ENCODE results near the gene MYLK4.

Gene MYLK4

DNA sequence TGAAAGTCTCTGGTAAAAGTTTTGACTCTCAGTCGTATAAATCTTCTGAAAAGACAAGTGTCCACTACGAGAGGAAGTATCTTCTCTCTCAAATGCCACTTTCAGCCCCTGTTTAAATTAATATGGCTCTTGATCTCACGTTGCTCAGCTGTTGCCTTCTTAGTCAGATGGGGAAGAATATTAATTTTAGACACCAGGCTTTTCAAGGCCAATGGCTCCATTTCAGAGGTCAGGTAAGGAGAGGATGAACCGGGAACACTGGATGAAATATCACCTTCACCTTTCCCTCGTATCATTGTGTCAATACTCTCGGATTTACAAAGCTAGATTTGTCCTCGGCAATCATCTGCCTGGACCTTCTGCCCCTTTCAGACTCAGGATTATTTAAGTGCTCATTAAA, at the start of gene MYLK4:
Gene MYLK4 (minus strand): TSS at position 91 of the 400 bp plus-strand sequence. CDS start 1,628 bp downstream, outside the sequence.
- DNase-seq = no peak

DNA sequence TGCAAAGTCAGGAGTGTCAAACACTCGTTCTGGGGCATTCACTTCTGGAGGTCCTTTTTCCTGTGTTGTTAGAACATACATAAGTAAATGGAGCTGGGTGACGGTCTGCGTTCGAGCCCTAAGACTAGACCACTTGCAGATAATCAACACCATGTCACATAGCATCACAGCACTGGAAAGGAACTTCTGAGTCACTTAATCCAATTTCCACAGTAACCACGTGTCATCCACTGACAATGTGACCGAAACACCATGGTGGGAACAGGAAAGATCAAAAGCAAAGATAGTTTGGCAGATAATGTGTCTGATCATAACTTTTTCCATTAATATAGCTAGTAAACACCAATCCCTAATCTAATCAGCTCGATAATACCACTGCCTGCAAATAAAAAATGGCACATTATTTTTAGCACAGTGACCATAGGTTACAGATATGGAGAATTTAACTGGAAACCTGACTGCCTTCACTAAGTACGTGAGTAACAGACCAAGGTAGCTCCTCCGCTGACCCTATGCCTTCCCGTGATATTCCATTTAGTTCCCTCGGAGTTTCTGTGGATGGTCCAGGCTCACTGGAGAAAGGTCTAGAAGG, 49.3 kb upstream of the MYLK4 start:
- DNase-seq = no peak

- DNase-seq = no peak
Observed at GRCh38 chr6:2798586-2799134, 47.9 kb upstream of the MYLK4 start.

GRCh38 chr6:2797564-2798031, 46.9 kb upstream of the MYLK4 start:
- DNase-seq = no peak

DNA sequence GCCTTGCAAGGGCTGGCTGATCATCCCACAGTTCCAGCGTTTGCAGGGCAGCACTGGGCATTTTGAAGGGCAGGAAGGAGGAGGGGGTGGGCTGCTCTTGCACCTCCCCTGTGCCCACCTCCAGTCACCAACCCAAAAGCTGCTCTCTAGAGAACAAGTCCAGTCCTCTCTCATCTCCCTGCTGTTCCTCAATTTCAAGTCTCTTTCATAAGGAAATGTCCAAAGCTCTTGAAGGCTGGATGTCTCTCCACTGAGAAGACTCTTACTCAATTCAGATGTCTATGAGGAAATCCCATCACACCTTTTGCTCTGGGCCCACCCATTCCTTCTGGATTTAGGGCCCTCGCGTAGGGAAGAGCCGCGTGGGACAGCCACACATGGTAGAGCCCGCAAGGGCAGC, 46.1 kb upstream of the MYLK4 start:
- no peak for DNase-seq

GRCh38 chr6:2795956-2796355, 45.2 kb upstream of the MYLK4 start:
- DNase-seq = no peak

DNA sequence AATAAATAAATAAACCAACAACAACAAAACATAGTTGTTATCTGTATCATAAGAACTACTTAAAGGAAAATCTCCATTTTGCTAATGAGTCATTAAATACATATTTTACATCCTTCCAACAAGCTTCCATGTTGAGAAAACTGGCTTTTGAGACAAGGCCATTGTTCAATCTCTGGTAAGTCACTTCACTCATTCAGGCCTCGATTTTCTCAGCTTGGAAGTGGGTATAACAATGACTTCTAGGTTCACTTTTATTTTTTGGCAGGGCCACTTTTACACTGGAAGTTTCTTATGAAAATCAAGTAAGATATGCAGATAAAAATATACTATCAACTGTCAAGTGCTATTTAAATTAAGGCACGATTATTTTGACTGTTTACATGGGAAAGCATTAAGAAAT, 44.4 kb upstream of the MYLK4 start:
- DNase-seq = no peak

GRCh38 chr6:2794171-2794730, 43.5 kb upstream of the MYLK4 start:
- no peak for DNase-seq

DNA sequence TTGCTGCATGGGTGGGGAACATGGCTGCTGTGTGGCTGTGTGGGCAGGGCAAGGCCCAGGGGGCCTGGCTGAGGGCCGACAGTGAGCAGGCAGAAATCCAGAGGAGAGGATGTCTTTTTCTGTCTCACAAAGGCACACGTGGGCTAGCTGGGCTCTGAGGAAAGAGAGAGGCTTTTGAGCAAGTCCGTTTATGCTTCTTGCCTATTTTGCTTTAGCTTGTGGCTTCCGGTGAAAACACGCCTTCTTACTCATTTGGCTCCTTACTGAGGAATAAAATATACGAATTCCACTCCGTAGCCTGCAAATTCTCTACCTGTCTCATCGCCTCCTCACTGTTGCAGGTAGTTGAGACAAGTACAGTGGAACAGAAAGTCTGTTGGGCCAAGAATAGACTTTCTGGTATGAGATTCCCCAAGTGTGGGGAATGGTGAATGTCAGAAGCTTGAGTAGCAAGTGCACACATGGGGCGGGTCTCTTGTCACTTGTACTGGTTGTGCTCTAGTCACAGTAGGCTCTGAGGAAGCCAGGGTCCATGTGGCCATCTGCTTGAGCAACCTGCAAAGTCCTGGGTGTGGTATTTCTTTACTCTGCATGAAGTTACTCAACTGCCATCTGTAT, 42.9 kb upstream of the MYLK4 start:
- DNase-seq = no peak

DNA sequence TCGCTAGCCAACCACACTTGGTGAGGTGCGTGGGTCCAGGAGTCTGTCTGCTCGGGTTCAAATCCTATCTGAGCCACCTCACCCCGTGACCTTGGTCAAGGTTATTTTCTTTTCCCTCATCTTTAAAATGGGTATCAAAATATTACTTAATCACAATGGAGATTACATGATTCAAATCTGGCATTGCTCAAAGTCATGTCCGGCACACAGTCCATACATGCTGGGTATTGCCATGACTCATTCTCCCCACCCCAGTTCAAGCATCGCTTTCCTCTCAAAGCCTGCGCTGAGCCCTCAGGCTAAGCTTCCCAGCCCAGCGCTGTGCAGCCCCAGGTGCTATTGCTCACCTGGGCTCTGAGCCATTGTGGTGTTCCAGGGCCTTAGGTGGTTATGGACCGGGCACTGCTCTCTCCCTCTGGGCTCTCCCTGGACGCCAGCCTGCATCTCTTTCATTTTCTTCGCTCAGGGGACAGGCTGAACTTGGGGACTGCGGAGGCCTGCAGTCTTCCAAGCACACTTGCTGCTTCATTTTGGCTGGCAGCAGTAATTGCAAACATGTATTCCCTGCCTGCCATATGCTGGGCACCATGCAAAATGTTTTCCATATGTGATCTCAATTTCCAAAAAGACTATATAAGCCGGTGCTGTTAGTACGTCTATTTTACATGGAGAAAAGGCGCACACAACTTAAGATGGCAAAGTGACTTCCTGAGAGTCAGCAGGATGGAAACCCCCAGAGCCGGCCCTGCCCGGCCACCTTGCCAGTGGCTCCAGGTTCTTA, 41.8 kb upstream of the MYLK4 start:
- DNase-seq = no peak

DNA sequence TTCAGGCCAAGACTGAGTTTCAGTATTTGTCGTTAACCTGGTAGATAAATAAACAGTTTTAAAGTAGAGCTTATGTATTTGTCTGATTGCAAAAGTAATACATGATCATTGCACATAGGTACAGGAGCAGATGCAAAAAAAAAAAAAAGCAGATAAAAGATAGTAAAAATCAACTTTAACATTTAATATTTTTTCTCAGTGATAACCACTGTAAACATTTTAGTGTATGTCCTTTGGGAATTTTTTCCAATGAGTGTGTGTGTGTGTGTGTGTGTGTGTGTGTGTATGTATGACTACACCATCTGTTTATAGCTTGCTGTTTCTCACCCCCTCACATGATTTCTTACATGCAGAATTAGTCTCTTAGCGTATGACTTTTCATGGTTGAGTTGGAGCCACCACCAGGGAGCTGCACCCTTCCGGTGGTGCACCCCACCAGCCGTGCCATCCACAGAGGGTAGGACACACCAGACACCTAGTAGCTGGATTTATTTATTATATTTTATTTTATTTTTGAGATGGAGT, 40.8 kb upstream of the MYLK4 start:
- DNase-seq = no peak

DNA sequence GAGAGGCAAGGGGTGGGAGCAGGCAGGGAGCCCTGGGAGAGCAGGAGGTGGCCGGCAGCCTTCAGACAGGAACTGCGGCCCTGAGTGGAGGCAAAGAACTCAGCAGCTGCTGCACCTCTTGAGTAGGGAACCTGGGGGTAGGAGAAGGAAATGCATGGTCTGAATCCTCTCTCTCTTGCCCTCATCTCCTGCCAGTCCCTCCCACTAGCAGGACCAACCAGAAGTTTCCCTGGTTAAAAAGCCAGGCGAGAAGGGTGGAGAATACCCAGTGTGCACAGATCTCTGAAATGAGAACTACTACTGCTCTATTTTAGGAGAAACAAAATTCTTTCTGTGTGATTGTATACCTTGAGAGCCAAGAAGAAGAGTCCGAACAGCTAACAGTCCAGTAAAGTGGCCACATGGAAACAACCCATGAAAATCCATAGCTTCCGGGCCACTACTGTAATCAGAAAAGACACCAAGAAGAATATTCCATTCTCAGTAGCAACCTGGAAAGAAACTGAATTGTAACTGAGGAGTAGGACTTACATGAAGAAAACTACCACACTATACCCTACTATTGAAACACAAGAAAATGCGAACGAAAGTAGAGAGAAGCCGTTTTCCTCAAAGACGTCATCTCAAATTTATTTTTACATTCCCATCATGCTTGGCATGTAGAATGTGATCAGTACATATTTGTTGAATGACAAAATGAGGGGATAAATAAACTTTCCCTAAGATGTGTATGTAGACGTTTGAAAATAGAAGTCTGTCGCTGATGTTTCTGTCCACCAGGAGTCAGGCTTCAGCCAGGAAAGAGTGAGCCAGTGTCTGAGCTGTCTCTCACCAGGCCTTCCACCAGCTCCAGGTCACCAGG, 40.1 kb upstream of the MYLK4 start:
- peak; percentile 37 for DNase-seq

DNA sequence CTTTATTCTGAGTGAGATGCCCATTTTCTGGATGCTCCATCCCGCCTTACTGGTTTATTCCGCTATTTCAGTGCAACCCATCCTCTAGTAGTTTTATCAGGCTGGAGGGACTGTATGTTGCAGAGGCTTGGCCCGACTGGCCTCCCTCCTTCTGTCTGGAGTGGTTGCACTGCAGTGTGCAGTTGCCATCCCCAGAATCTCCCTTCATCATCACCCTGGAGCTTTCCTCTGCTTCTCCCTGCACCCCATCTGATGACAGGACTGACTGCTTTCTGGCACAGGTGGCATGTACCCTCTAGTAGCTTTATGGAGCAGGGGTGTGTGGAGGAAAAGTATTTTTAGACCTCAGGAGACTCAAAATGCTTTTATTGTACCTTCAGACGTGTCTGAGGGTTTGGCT, 35.5 kb upstream of the MYLK4 start:
- DNase-seq = no peak

GRCh38 chr6:2784930-2785329, 34.2 kb upstream of the MYLK4 start:
- no peak for DNase-seq

DNA sequence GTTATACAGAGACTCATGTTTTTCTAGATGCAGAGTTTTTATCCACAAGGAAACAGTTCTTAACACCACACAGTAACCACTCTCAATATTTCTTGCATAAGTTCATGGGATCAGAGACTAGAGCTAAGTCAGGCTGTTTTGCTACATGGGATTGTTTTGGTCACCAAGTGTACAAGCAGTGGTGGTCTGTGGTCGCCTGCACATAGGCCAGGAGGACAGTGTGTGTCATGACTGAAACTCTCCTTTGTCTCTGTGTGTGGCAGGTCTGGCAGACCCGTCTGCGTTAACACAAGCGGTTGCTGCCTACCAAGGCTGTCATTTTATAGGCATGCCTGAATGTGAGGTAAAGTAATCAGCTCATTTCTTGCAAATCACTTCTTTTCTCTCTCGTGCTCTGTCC, 33.3 kb upstream of the MYLK4 start:
- no peak for DNase-seq

- DNase-seq = peak; percentile 58
Observed at GRCh38 chr6:2783188-2783963, 32.7 kb upstream of the MYLK4 start.

DNA sequence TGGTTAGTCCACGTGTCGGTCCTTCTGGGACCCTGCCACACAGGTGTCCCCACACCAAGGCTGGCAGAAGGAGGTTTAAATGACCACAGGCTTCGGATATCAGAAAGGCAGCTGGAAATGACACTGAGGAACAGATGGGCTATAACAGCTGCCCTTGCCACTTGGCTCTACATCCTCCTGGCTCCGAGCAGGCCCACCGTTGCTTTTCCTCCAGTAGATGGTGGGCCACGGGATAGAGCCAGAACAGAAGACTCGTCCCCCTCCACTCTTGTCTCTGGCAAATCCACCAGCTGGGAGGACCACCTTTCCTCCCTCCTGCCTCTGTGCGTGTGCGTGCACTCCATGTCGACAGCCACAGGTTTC, 32.1 kb upstream of the MYLK4 start:
- DNase-seq = peak; percentile 66

DNA sequence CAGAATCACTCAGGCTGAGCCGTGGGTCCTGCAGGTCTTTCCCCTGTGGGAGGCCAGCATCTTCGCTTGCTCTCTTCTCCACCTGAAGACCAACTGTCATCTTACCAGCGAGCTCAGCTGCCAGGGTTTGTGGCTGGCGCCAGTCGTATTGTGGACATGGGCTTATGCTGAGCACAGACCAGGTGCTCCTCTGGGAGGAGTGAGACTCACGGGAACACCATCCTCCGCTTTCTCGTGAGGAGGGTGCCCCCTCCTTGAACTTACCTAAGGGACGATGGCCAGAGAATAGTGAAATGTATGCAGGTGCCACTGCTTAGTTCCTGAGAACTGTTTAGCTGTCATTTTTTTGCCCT, 31.6 kb upstream of the MYLK4 start:
- DNase-seq = no peak

DNA sequence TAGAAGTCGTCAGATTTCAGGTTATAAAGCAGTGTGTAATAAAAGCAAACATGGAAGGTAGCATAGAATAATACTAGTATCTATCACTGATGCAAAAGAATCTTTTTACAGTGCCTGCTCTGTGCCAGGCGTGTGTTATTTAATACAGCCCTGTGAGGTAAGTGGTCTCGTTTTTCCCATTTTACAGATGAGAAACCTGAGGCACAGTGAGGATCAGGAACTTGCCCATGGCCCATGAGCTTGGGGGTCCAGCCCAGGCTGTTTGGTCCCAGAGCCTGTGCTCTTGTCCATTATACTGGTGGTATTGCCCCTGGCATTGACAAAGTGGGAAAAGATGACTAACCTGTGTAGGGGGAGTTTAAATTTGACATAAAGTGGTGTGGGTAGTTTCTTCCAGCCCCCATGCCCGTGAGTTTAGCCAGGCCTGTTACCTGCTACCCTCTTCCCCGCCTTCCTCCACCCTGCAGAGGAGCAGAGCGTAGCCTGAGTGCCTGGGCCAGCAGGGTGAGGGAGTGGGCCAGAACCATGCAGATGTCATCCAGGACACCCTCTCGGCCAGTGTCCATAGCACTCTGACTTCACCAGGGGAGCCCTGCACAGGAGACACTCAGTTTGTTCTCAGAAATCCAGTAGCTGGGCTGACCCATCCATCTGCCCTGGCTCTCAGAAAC, 31.1 kb upstream of the MYLK4 start:
- no peak for DNase-seq

- DNase-seq = no peak
Observed at GRCh38 chr6:2780102-2780737, 29.5 kb upstream of the MYLK4 start.

GRCh38 chr6:2777249-2777648, 26.5 kb upstream of the MYLK4 start:
- no peak for DNase-seq

Data from DMS 273 treated with DMSO at 0.1 percent for 48 hours (cell line).